Natural killer cell (primary cell): ENCODE data around the gene GGA3. TPM values are rescaled to one million over a fixed set of nuclear protein-coding genes. Genes with fewer than 3 reads are reported as not detected.

Source experiments
- ATAC-seq, 3 donors: fragments of 150-1000 bp in 2 of 3; fragments of 200-7000 bp in 1 of 3; cut with Tn5 transposase; 1 replicate in 1 of 3; 2 replicates in 2 of 3; pipeline ENCODE4 v1.10.0; 2021; ENCODE audit warnings: mild to moderate bottlenecking in 2 of 3, moderate library complexity in 2 of 3
- DNase-seq, 2 donors: peaks; one replicate each; pipeline versions ENCODE4 v3.0.0 to v3.0.0-alpha.2; 2013 to 2021; ENCODE audit warnings: mixed read lengths in 1 of 2
- H3K27ac ChIP-seq: one replicate; pipeline ENCODE4 v1.5.1; 2013; ENCODE audit warnings: mild to moderate bottlenecking, low read length
- H3K27me3 ChIP-seq: one replicate; pipeline ENCODE4 v1.6.1; 2013; ENCODE audit warnings: low read length; ENCODE audit not compliant: control insufficient read depth, insufficient read depth
- H3K36me3 ChIP-seq: one replicate; pipeline ENCODE4 v1.6.1; 2013; ENCODE audit warnings: low read length; ENCODE audit not compliant: control insufficient read depth, insufficient read depth
- H3K4me1 ChIP-seq: one replicate; pipeline ENCODE4 v1.6.1; 2013; ENCODE audit warnings: low read length; ENCODE audit not compliant: control insufficient read depth, insufficient read depth
- H3K4me3 ChIP-seq: one replicate; pipeline ENCODE4 v1.5.1; 2013; ENCODE audit warnings: low read length
- H3K9me3 ChIP-seq: one replicate; pipeline ENCODE4 v1.6.1; 2013; ENCODE audit warnings: low read length; ENCODE audit not compliant: control insufficient read depth, insufficient read depth
- H3K27ac Mint-ChIP-seq, 2 donors: one replicate each; pipeline ENCODE4 v1.8.0; 2022; ENCODE audit warnings: mild to moderate bottlenecking in 2 of 2, mixed read lengths in 2 of 2, moderate library complexity in 1 of 2
- H3K27me3 Mint-ChIP-seq, 2 donors: one replicate each; pipeline ENCODE4 v1.8.0; 2022; ENCODE audit warnings: low read depth in 2 of 2, mixed read lengths in 2 of 2
- H3K36me3 Mint-ChIP-seq: one replicate; pipeline ENCODE4 v1.8.0; 2022; ENCODE audit warnings: mixed read lengths
- H3K4me1 Mint-ChIP-seq, 2 donors: one replicate each; pipeline ENCODE4 v1.8.0; 2022; ENCODE audit warnings: mixed read lengths in 2 of 2
- H3K4me3 Mint-ChIP-seq: one replicate; pipeline ENCODE4 v1.8.0; 2022; ENCODE audit warnings: mild to moderate bottlenecking, moderate library complexity, mixed read lengths
- H3K9me3 Mint-ChIP-seq, 2 donors: one replicate each; pipeline ENCODE4 v1.8.0; 2022; ENCODE audit warnings: mixed read lengths in 2 of 2
- WGBS: methylation state at CpG from one replicate; pipeline ENCODE4 v1.1.7; 2013; ENCODE audit warnings: missing lambda C conversion rate; ENCODE audit not compliant: insufficient coverage; 5-methylcytosine and 5-hydroxymethylcytosine counted together
- intact Hi-C: fragments of 100-400 bp; cut with micrococcal nuclease; formaldehyde crosslinking; loops from one replicate; pipeline ENCODE4 v1.14.2; 2022
- total RNA-seq, 4 donors: library from RNA; stranded (reverse); fragments of 120-200 nt in 1 of 4; gene quantifications; one replicate each; pipeline versions ENCODE4 v1.2.3 to v1.2.4, GENCODE V29; 2013 to 2022
- TF ChIP-seq, protein P1 (sequence below): fragments of 200-600 bp; IDR thresholded peaks from one replicate; pipeline ENCODE4 v1.8.0; 2022; ENCODE audit warnings: antibody characterized with exemption

The GGA3 gene
- total RNA-seq, 3 donors from 2014 or later (not counting 1 experiment from before 2014, with no cell fraction given), result 78.1 to 97.3 (median 94.0) TPM

DNA sequence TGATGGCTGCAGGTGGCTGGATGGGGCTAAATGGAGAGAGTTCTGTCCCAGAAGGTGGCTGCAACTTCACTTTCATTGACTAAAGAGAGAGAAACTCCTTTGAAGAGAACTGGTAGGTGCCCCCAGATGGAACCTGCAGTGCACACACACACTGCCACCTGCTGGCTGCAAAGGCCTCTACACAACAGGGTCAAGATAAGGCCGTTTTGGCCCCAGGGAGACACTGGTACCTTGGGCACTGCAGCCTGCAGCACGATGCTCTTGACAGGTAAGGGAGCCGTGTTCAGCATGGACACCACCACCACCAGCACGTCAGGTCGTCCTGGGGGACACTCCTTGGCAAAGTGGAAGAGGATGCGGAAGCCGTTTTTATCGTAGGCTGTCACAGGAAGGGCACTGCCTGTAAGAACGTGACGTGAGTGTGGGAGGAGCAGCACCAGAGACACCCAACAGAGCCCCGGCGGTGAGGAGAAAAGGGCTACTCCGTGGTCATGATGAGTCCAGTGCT, 22.7 kb downstream of the GGA3 start:
- Histone ChIP-seq H3K9me3 (no peaks in the 10 kb centered on the region), H3K4me3 (no peak overlapping the region), H3K4me1 (peaks cover 31% of the 10 kb centered on the region), H3K27ac (no peak overlapping the region), H3K27me3 (no peaks in the 10 kb centered on the region), H3K36me3 (peaks cover 87% of the 10 kb centered on the region)
- intact Hi-C loops, result loop anchor here (1.0 kb wide), 1 partner anchor 124 kb away; no protein-coding TSS in a partner anchor
- WGBS, result 66% methylated on average over 13 of the region's 13 CpGs
- DNase-seq, result peak; percentile 55 to 83
- Mint-ChIP-seq H3K36me3 (no peaks in the 10 kb centered on the region), H3K27ac (peak overlapping the region; percentile 77 to 78), H3K27me3 (no peaks in the 10 kb centered on the region), H3K4me1 (peaks cover 5 to 12% of the 10 kb centered on the region in 2 donors), H3K4me3 (peak overlapping the region; percentile 22), H3K9me3 (no peaks in the 10 kb centered on the region)
- TF ChIP-seq, protein P1, sequence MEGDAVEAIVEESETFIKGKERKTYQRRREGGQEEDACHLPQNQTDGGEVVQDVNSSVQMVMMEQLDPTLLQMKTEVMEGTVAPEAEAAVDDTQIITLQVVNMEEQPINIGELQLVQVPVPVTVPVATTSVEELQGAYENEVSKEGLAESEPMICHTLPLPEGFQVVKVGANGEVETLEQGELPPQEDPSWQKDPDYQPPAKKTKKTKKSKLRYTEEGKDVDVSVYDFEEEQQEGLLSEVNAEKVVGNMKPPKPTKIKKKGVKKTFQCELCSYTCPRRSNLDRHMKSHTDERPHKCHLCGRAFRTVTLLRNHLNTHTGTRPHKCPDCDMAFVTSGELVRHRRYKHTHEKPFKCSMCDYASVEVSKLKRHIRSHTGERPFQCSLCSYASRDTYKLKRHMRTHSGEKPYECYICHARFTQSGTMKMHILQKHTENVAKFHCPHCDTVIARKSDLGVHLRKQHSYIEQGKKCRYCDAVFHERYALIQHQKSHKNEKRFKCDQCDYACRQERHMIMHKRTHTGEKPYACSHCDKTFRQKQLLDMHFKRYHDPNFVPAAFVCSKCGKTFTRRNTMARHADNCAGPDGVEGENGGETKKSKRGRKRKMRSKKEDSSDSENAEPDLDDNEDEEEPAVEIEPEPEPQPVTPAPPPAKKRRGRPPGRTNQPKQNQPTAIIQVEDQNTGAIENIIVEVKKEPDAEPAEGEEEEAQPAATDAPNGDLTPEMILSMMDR, result peak; percentile 70
- ATAC-seq, result peak; percentile 76 to 91 (median 81)

DNA sequence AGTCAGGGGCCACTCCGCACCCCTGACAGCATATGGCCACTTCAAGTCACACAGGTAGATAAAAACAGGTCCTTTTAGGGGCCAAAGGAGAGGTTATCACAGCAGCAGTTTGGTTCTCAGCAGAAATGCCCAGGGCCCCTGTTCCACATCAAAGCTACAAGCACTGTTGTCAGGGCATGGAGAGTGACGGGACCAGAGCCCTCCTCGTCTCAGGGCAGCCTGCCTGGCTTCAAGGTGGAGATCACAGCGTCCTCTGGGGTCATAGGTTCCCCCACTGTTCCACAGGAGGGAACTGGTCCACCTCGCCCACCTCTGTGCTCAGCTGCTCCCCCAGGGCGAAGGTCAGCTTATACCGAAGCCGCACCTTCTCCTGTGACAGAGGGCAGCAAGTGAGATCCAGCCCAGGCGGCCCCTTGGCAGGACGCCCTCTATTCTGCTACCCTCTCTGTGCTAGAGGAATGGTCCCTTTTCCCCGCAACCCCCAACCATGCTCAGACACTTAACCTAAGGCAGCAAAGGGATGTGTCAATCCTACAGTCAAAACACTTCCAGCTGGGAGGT, 23.3 kb downstream of the GGA3 start:
- Histone ChIP-seq H3K36me3 (peaks cover 81% of the 10 kb centered on the region), H3K27me3 (no peaks in the 10 kb centered on the region), H3K4me3 (no peak overlapping the region), H3K4me1 (peaks cover 25% of the 10 kb centered on the region), H3K9me3 (no peaks in the 10 kb centered on the region), H3K27ac (no peak overlapping the region)
- H3K9me3 Mint-ChIP-seq, result no peaks in the 10 kb centered on the region
- no peak overlapping the region for H3K4me3 Mint-ChIP-seq
- peak overlapping the region; percentile 77 to 78 for H3K27ac Mint-ChIP-seq
- no peaks in the 10 kb centered on the region for H3K27me3 Mint-ChIP-seq
- peaks cover 5 to 7% of the 10 kb centered on the region in 2 donors for H3K4me1 Mint-ChIP-seq
- TF ChIP-seq, protein P1, result no peak
- intact Hi-C loops, result loop anchor here (1.0 kb wide), 1 partner anchor 124 kb away; no protein-coding TSS in a partner anchor
- no peak for ATAC-seq
- 95% methylated on average over 11 of the region's 11 CpGs for WGBS
- H3K36me3 Mint-ChIP-seq, result no peaks in the 10 kb centered on the region
- no peak for DNase-seq

DNA sequence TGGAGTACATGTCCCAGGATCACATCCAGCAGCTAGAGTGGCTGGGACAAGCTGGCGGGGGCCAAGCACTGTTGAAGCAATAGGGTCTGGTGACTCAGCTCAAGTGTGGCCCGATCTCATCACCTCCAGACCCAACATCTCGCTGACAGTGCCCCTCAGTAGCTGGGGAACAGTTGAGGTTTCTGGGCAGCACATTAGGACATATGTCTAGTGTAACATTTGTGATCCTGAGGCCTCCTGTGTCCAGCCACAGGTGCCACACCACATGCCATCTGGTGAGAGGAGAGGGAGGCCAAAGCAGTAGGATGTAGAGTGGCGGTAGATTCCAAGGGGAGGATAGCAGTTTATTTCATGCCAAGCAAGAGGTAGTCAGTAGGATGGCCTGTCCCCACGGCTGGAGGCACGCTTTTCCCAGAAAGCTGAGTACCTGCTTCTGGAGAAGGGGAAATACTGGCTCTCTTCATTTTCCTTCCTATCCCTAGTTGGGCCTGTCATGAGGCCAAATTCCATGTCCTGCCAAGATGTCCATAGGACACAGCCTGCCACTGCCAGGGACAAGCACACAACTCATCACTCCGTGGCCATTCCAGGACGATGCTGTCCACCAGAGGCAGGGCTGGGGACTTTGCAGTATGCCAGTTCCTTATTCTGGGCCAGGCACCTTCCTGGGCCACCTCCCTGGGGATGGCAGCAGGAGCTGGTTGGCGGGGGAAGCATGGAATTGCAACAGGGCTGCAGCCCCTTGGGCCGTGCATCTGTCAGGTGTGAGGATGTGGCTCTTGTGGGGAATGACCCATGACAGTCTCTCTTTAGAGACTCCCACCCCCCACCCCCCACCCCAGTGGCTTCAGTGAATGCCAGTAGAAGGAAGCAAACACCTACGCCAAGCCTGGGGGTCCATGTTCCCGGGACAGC, 24.0 kb downstream of the GGA3 start:
- no peaks in the 10 kb centered on the region for H3K27me3 Mint-ChIP-seq
- TF ChIP-seq, protein P1, result no peak
- H3K4me3 ChIP-seq, result no peak overlapping the region
- H3K36me3 ChIP-seq, result peaks cover 83% of the 10 kb centered on the region
- WGBS, result 94% methylated on average over 10 of the region's 12 CpGs
- no peak overlapping the region for H3K27ac ChIP-seq
- no peaks in the 10 kb centered on the region for H3K9me3 Mint-ChIP-seq
- ATAC-seq, result no peak
- no peaks in the 10 kb centered on the region for H3K9me3 ChIP-seq
- H3K4me1 Mint-ChIP-seq, result peaks cover 5 to 7% of the 10 kb centered on the region in 2 donors
- H3K27me3 ChIP-seq, result no peaks in the 10 kb centered on the region
- intact Hi-C loops, result loop anchor here (1.0 kb wide), 1 partner anchor 123 kb away; no protein-coding TSS in a partner anchor
- H3K4me3 Mint-ChIP-seq, result no peak overlapping the region
- H3K27ac Mint-ChIP-seq, result no peak overlapping the region
- H3K4me1 ChIP-seq, result peaks cover 18% of the 10 kb centered on the region
- H3K36me3 Mint-ChIP-seq, result no peaks in the 10 kb centered on the region
- no peak for DNase-seq
